ENCODE data around the gene GALNT16.

Gene GALNT16

GRCh38 chr14:69242311-69243224 is 17.4 kb upstream of the GALNT16 start:
- TF ChIP-seq TAF1 (IDR thresholded peaks at IDR 0.05; ENCODE audit: borderline replicate concordance, insufficient read depth, low read length) (no peak), SIN3A (IDR thresholded peaks at IDR 0.05; ENCODE audit: borderline replicate concordance, insufficient read depth, low read length) (no peak)

GRCh38 chr14:69244946-69245345 is 15.0 kb upstream of the GALNT16 start:
- TF ChIP-seq POLR2AphosphoS5 (IDR thresholded peaks at IDR 0.05; ENCODE audit: low read depth, low read length) (no peak), TAF1 (IDR thresholded peaks at IDR 0.05; ENCODE audit: borderline replicate concordance, insufficient read depth, low read length) (no peak), FOXP2 (optimal IDR thresholded peaks at IDR 0.05; ENCODE audit: borderline replicate concordance, extremely low read depth, extremely low read length, insufficient read depth) (no peak), REST (IDR thresholded peaks at IDR 0.05; ENCODE audit: insufficient read depth in 1 of 2, low read depth in 2 of 2, low read length in 2 of 2) (no peak), SIN3A (IDR thresholded peaks at IDR 0.05; ENCODE audit: borderline replicate concordance, insufficient read depth, low read length) (no peak)

- TF ChIP-seq TAF1 (IDR thresholded peaks at IDR 0.05; ENCODE audit: borderline replicate concordance, insufficient read depth, low read length) (no peak), POLR2AphosphoS5 (IDR thresholded peaks at IDR 0.05; ENCODE audit: low read depth, low read length) (no peak), FOXP2 (optimal IDR thresholded peaks at IDR 0.05; ENCODE audit: borderline replicate concordance, extremely low read depth, extremely low read length, insufficient read depth) (no peak), REST (IDR thresholded peaks at IDR 0.05; ENCODE audit: insufficient read depth in 1 of 2, low read depth in 2 of 2, low read length in 2 of 2) (no peak), SIN3A (IDR thresholded peaks at IDR 0.05; ENCODE audit: borderline replicate concordance, insufficient read depth, low read length) (no peak)
Measured at GRCh38 chr14:69246331-69246730, 13.6 kb upstream of the GALNT16 start.

- TF ChIP-seq POLR2AphosphoS5 (IDR thresholded peaks at IDR 0.05; ENCODE audit: low read depth, low read length) (no peak), SIN3A (IDR thresholded peaks at IDR 0.05; ENCODE audit: borderline replicate concordance, insufficient read depth, low read length) (no peak)
Measured at GRCh38 chr14:69247676-69248440, 12.1 kb upstream of the GALNT16 start.

GRCh38 chr14:69249603-69250002 is 10.4 kb upstream of the GALNT16 start:
- TF ChIP-seq REST (IDR thresholded peaks at IDR 0.05; ENCODE audit: insufficient read depth in 1 of 2, low read depth in 2 of 2, low read length in 2 of 2) (no peak), FOXP2 (optimal IDR thresholded peaks at IDR 0.05; ENCODE audit: borderline replicate concordance, extremely low read depth, extremely low read length, insufficient read depth) (no peak), POLR2AphosphoS5 (IDR thresholded peaks at IDR 0.05; ENCODE audit: low read depth, low read length) (no peak), TAF1 (IDR thresholded peaks at IDR 0.05; ENCODE audit: borderline replicate concordance, insufficient read depth, low read length) (no peak), SIN3A (IDR thresholded peaks at IDR 0.05; ENCODE audit: borderline replicate concordance, insufficient read depth, low read length) (no peak)

- no peak for TF ChIP-seq REST (IDR thresholded peaks at IDR 0.05; ENCODE audit: insufficient read depth in 1 of 2, low read depth in 2 of 2, low read length in 2 of 2)
- no peak for TF ChIP-seq FOXP2 (optimal IDR thresholded peaks at IDR 0.05; ENCODE audit: borderline replicate concordance, extremely low read depth, extremely low read length, insufficient read depth)
- no peak for TF ChIP-seq SIN3A (IDR thresholded peaks at IDR 0.05; ENCODE audit: borderline replicate concordance, insufficient read depth, low read length)
- TF ChIP-seq POLR2AphosphoS5 (IDR thresholded peaks at IDR 0.05; ENCODE audit: low read depth, low read length) = no peak
- TF ChIP-seq TAF1 (IDR thresholded peaks at IDR 0.05; ENCODE audit: borderline replicate concordance, insufficient read depth, low read length) = no peak
Measured at GRCh38 chr14:69252851-69253250, 7.1 kb upstream of the GALNT16 start.

All from PFSK-1 (cell line).